Measurements from ENCODE around the gene SPATA2. TPM values are rescaled to one million over a fixed set of nuclear protein-coding genes. Genes with fewer than 3 reads are reported as not detected.
A peak's percentile ranks its signal among the peaks of the same experiment; 100 is the strongest.

SPATA2 gene
- total and polyA plus RNA-seq, 7 donors: 2.1 to 12.5 (median 4.7) TPM

- H3K36me3 ChIP-seq: peaks cover 0 to 36% (median 2%) of the 10 kb centered on the region in 4 donors
- H3K9me3 ChIP-seq: no peaks in the 10 kb centered on the region
- intact Hi-C loops (cut with DNase I): loop anchor here (1.0 kb wide), 1 partner anchor 21 kb away; no protein-coding TSS in a partner anchor
- peaks cover 0 to 24% (median 18%) of the 10 kb centered on the region in 4 donors for H3K4me1 ChIP-seq
- TF ChIP-seq POLR2AphosphoS5 (IDR thresholded peaks at IDR 0.05) (peak in 3 of 4 donors; percentile 34 to 60 (median 58)), CTCF (IDR thresholded peaks at IDR 0.05) (no peak)
- 73 to 84% methylated on average over 4 of the region's 4 CpGs for WGBS, 2 donors
- no peak overlapping the region for H3K4me3 ChIP-seq
- H3K27ac ChIP-seq: peak overlapping the region in 1 of 4 donors; percentile 62
- H3K27me3 ChIP-seq: no peaks in the 10 kb centered on the region
- peak; percentile 21 for DNase-seq
Measured at GRCh38 chr20:49877386-49877921, 37.9 kb downstream of the SPATA2 start.

GRCh38 chr20:49874696-49875095 lies 40.6 kb downstream of the SPATA2 start:
- TF ChIP-seq CTCF (IDR thresholded peaks at IDR 0.05): no peak
- TF ChIP-seq POLR2A (IDR thresholded peaks at IDR 0.05): no peak
- no peak for TF ChIP-seq POLR2AphosphoS5 (IDR thresholded peaks at IDR 0.05)
- TF ChIP-seq EP300 (IDR thresholded peaks at IDR 0.05): no peak
- no peak overlapping the region for H3K27ac ChIP-seq
- peaks cover 0 to 23% (median 15%) of the 10 kb centered on the region in 4 donors for H3K4me1 ChIP-seq
- no peak overlapping the region for H3K4me3 ChIP-seq
- 88 to 91% methylated on average over 6 of the region's 6 CpGs for WGBS, 2 donors
- H3K27me3 ChIP-seq: no peaks in the 10 kb centered on the region
- H3K9me3 ChIP-seq: no peaks in the 10 kb centered on the region
- peaks cover 0 to 29% (median 2%) of the 10 kb centered on the region in 4 donors for H3K36me3 ChIP-seq
- no peak for DNase-seq
- intact Hi-C loops (cut with DNase I): no loop called here

GRCh38 chr20:49872056-49872455 lies 43.3 kb downstream of the SPATA2 start:
- Histone ChIP-seq H3K27ac (no peak overlapping the region), H3K36me3 (peaks cover 0 to 50% (median 0%) of the 10 kb centered on the region in 4 donors), H3K9me3 (no peaks in the 10 kb centered on the region), H3K27me3 (no peaks in the 10 kb centered on the region), H3K4me1 (peaks cover 0 to 15% (median 8%) of the 10 kb centered on the region in 4 donors), H3K4me3 (no peak overlapping the region)
- intact Hi-C loops (cut with DNase I): no loop called here
- 94 to 96% methylated on average over 1 of the region's 1 CpG for WGBS, 2 donors
- no peak for DNase-seq
- TF ChIP-seq POLR2A (IDR thresholded peaks at IDR 0.05) (no peak), POLR2AphosphoS5 (IDR thresholded peaks at IDR 0.05) (no peak), EP300 (IDR thresholded peaks at IDR 0.05) (no peak), CTCF (IDR thresholded peaks at IDR 0.05) (no peak)

GRCh38 chr20:49871391-49871948 lies 43.9 kb downstream of the SPATA2 start:
- no peak for DNase-seq
- H3K9me3 ChIP-seq: no peaks in the 10 kb centered on the region
- WGBS, 2 donors: 96 to 98% methylated on average over 6 of the region's 6 CpGs
- H3K27me3 ChIP-seq: no peaks in the 10 kb centered on the region
- peaks cover 0 to 9% (median 2%) of the 10 kb centered on the region in 4 donors for H3K4me1 ChIP-seq
- intact Hi-C loops (cut with DNase I): no loop called here
- peaks cover 0 to 50% (median 0%) of the 10 kb centered on the region in 4 donors for H3K36me3 ChIP-seq
- no peak for TF ChIP-seq POLR2AphosphoS5 (IDR thresholded peaks at IDR 0.05)
- H3K27ac ChIP-seq: no peak overlapping the region
- no peak overlapping the region for H3K4me3 ChIP-seq

GRCh38 chr20:49870261-49870660 lies 45.1 kb downstream of the SPATA2 start:
- peaks cover 0 to 60% (median 5%) of the 10 kb centered on the region in 4 donors for H3K36me3 ChIP-seq
- intact Hi-C loops (cut with DNase I): no loop called here
- WGBS, 2 donors: 95 to 99% methylated on average over 5 of the region's 5 CpGs

More at GRCh38 chr20:49870261-49870660, 45.1 kb downstream of the SPATA2 start:
- no peak for DNase-seq
- TF ChIP-seq POLR2A (IDR thresholded peaks at IDR 0.05): no peak
- TF ChIP-seq EP300 (IDR thresholded peaks at IDR 0.05): no peak
- no peak for TF ChIP-seq POLR2AphosphoS5 (IDR thresholded peaks at IDR 0.05)
- TF ChIP-seq CTCF (IDR thresholded peaks at IDR 0.05): no peak
- peaks cover 0 to under 1% (median 0%) of the 10 kb centered on the region in 4 donors for H3K4me1 ChIP-seq
- H3K9me3 ChIP-seq: no peaks in the 10 kb centered on the region
- no peaks in the 10 kb centered on the region for H3K27me3 ChIP-seq
- no peak overlapping the region for H3K4me3 ChIP-seq
- no peak overlapping the region for H3K27ac ChIP-seq
